ENCODE measurements around the gene MLIP. TPM values are rescaled to one million over a fixed set of nuclear protein-coding genes. Genes with fewer than 3 reads are reported as not detected.

The MLIP gene
- total and polyA plus RNA-seq, 2 of the 8 experiments (the other 6 are each of a cell fraction or from before 2014, with no cell fraction given), result not detected

- TF ChIP-seq CHD7 (IDR thresholded peaks at IDR 0.05; ENCODE audit: insufficient replicate concordance, low read length) (no peak), NANOG (IDR thresholded peaks at IDR 0.05; ENCODE audit: insufficient read depth, low read depth, low read length, poor library complexity, severe bottlenecking) (no peak), NRF1 (IDR thresholded peaks at IDR 0.05; ENCODE audit: low read depth, low read length) (no peak), CEBPB (IDR thresholded peaks at IDR 0.05; ENCODE audit: low read depth, low read length) (no peak), JUN (IDR thresholded peaks at IDR 0.05; ENCODE audit: low read depth, low read length) (no peak), TCF12 (IDR thresholded peaks at IDR 0.05; ENCODE audit: low read depth, low read length) (no peak), RXRA (IDR thresholded peaks at IDR 0.05; ENCODE audit: insufficient read depth, low read depth, low read length) (no peak), RAD21 (IDR thresholded peaks at IDR 0.05 in 1 of 2, conservative IDR thresholded peaks at IDR 0.05 in 1 of 2; ENCODE audit: low read depth in 2 of 2, low read length in 2 of 2) (no peak), ASH2L (IDR thresholded peaks at IDR 0.05; ENCODE audit: low read length) (no peak), CBX5 (IDR thresholded peaks at IDR 0.05; ENCODE audit: low read depth, low read length) (no peak), KDM5A (IDR thresholded peaks at IDR 0.05; ENCODE audit: low read length) (no peak), SUZ12 (IDR thresholded peaks at IDR 0.05; ENCODE audit: low read length) (no peak)
These were observed 6.9 kb downstream of the MLIP start (continued) for GRCh38 chr6:54118117-54118516.
